Glutamatergic neuron (in vitro differentiated cells): Measurements from ENCODE around the gene KCTD16. TPM values are rescaled to one million over a fixed set of nuclear protein-coding genes. Genes with fewer than 3 reads are reported as not detected.

ENCODE experiments used
- DNase-seq: peaks from one replicate; pipeline ENCODE4 v3.0.0; 2022
- H3K27ac Mint-ChIP-seq: one replicate; pipeline ENCODE4 v1.8.0; 2020; ENCODE audit warnings: mild to moderate bottlenecking, mixed read lengths, inconsistent platforms; ENCODE audit not compliant: unreplicated experiment
- H3K27me3 Mint-ChIP-seq: one replicate; pipeline ENCODE4 v1.8.0; 2020; ENCODE audit warnings: mild to moderate bottlenecking, moderate library complexity, mixed read lengths, inconsistent platforms; ENCODE audit not compliant: unreplicated experiment
- H3K36me3 Mint-ChIP-seq: one replicate; pipeline ENCODE4 v1.8.0; 2020; ENCODE audit warnings: mild to moderate bottlenecking, mixed read lengths, inconsistent platforms; ENCODE audit not compliant: unreplicated experiment
- H3K4me1 Mint-ChIP-seq: one replicate; pipeline ENCODE4 v1.8.0; 2020; ENCODE audit warnings: mild to moderate bottlenecking, low read depth, mixed read lengths, inconsistent platforms; ENCODE audit not compliant: unreplicated experiment
- H3K4me3 Mint-ChIP-seq: one replicate; pipeline ENCODE4 v1.8.0; 2020; ENCODE audit warnings: mild to moderate bottlenecking, mixed read lengths, inconsistent platforms; ENCODE audit not compliant: unreplicated experiment
- H3K9me3 Mint-ChIP-seq: one replicate; pipeline ENCODE4 v1.8.0; 2020; ENCODE audit warnings: mild to moderate bottlenecking, moderate library complexity, mixed read lengths, inconsistent platforms; ENCODE audit not compliant: unreplicated experiment
- total RNA-seq: library from RNA; stranded (reverse); fragmentation: NEBNext Ultra II Directional; extraction: Animal tissue kit (Norgen Biotek cat#: 25700); gene quantifications from one replicate; pipeline ENCODE4 v1.2.1, GENCODE V29; 2021; ENCODE audit not compliant: unreplicated experiment
- TF ChIP-seq, protein P1 (sequence below): fragments of 200-600 bp; sonication (generic); IDR thresholded peaks from one replicate; pipeline ENCODE4 v1.5.0; 2021; ENCODE audit not compliant: partially characterized antibody, unreplicated experiment

KCTD16 gene
- total RNA-seq, 1 donor from 2014 or later = 16.9 TPM

DNA sequence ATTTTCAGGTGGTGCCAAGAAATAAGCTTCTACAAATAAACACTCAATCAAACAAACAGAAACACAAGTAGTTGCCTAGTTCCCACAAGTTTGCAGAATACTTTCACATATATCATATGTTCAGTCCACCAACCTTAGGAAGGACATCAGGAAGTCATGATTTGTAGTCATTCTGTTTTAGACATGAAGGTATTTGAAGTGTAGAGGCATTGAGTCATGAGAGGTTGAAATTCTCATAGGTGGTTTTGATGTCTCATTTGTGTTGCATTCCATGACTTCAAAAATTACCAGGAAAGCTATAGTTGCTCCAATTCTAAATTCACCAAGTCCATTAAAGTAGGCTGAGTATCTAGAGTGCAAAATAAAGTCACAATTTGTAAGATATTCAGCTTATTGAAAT is 159.0 kb downstream of the KCTD16 start:
- no peaks in the 10 kb centered on the region for H3K27me3 Mint-ChIP-seq
- TF ChIP-seq, protein P1, sequence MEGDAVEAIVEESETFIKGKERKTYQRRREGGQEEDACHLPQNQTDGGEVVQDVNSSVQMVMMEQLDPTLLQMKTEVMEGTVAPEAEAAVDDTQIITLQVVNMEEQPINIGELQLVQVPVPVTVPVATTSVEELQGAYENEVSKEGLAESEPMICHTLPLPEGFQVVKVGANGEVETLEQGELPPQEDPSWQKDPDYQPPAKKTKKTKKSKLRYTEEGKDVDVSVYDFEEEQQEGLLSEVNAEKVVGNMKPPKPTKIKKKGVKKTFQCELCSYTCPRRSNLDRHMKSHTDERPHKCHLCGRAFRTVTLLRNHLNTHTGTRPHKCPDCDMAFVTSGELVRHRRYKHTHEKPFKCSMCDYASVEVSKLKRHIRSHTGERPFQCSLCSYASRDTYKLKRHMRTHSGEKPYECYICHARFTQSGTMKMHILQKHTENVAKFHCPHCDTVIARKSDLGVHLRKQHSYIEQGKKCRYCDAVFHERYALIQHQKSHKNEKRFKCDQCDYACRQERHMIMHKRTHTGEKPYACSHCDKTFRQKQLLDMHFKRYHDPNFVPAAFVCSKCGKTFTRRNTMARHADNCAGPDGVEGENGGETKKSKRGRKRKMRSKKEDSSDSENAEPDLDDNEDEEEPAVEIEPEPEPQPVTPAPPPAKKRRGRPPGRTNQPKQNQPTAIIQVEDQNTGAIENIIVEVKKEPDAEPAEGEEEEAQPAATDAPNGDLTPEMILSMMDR = no peak
- no peaks in the 10 kb centered on the region for H3K9me3 Mint-ChIP-seq
- DNase-seq = no peak
- H3K36me3 Mint-ChIP-seq = no peaks in the 10 kb centered on the region
- H3K4me1 Mint-ChIP-seq = no peaks in the 10 kb centered on the region
- no peak overlapping the region for H3K4me3 Mint-ChIP-seq
- no peak overlapping the region for H3K27ac Mint-ChIP-seq

DNA sequence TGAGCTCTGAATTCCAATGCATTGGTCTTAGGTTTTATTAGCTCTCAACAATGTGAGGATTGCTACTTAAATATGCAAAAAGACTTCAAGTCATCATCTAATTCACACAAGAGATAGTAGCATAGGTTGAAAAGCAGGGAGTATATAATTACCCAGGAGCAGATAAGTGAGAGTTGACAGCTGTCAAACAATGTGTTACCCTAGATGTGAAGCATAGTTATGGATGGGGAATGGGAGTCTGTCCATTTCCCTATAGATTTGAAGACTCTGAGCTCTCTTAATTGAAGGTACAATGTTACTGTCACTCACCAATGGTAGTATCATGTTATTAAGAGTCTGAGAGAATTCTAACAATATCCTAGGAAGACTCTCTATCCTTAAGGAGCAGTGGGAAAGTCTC is 160.7 kb downstream of the KCTD16 start:
- H3K9me3 Mint-ChIP-seq = no peaks in the 10 kb centered on the region
- H3K27me3 Mint-ChIP-seq = no peaks in the 10 kb centered on the region
- no peak overlapping the region for H3K27ac Mint-ChIP-seq
- DNase-seq = no peak
- H3K4me3 Mint-ChIP-seq = no peak overlapping the region
- no peaks in the 10 kb centered on the region for H3K4me1 Mint-ChIP-seq
- H3K36me3 Mint-ChIP-seq = no peaks in the 10 kb centered on the region
- TF ChIP-seq, protein P1 = no peak

DNA sequence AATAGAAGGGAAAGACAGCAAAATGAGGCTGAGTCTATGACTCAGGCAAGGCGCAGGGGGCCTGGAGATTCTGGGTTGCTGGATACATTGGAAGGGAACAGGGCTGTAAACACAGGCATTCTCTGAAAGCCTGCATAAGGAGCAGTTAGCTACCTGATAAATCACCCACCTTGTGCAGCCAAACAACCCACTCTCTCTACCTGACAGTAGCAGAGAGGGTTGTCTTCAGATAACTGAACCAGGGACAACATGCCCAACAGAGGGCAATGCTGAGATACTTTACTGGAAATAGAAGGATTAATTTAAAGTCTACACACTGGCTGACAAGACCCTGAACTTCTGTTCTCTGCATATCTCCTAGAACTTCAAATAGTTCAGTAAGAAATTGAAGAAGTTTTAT is 161.6 kb downstream of the KCTD16 start:
- TF ChIP-seq, protein P1 = no peak
- H3K27ac Mint-ChIP-seq = no peak overlapping the region
- no peaks in the 10 kb centered on the region for H3K4me1 Mint-ChIP-seq
- H3K36me3 Mint-ChIP-seq = no peaks in the 10 kb centered on the region
- no peak overlapping the region for H3K4me3 Mint-ChIP-seq
- no peak for DNase-seq
- no peaks in the 10 kb centered on the region for H3K9me3 Mint-ChIP-seq
- no peaks in the 10 kb centered on the region for H3K27me3 Mint-ChIP-seq

DNA sequence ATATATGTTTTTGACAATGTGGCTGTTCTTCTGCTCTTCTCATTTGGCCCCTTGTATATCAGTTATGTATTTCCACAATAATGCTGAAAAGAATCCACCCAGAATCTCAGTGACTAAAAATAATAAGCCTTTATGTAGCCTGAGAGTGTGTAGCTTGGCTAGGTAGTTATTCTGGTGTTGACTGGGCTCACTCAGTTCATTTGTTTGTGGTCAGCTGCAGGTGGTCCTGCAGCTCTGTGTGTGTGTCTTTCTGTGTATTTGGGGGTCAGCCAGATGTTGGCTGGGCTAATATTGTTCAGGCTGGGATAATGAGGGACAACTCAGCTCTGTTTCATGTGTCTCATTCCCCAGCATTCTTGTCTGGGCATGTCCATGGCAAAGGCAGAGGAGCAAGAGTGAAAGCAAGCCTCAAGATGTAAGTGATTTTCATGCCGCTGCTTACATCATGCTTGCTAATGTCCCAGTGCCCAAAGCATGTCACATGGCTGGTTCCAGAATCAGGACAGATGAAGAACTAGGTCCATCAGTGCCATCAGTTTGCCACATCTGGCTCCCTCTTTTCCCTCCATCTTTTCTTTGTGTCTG is 162.8 kb downstream of the KCTD16 start:
- H3K9me3 Mint-ChIP-seq = no peaks in the 10 kb centered on the region
- DNase-seq = no peak
- no peaks in the 10 kb centered on the region for H3K4me1 Mint-ChIP-seq
- H3K4me3 Mint-ChIP-seq = no peak overlapping the region
- H3K36me3 Mint-ChIP-seq = no peaks in the 10 kb centered on the region
- no peak overlapping the region for H3K27ac Mint-ChIP-seq
- H3K27me3 Mint-ChIP-seq = no peaks in the 10 kb centered on the region
- TF ChIP-seq, protein P1 = no peak

DNA sequence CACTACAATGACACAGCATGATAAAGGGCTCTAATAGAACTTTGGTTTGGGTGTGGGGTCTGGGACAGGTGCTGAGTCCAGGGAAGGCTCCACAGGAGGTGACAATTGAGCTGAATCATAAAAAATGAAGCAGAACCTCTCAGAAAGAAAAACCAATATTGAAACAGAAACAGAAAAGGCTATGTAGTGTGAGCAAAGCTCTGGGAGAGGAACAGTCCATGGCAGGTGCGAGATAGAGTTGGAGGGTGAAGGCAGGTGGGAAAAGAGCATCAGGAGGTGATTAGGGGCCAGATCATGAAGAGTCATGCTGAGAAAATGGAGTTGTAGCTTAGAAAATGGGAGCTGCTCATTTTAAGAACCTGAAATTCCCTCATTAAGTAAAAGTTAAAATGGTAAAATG is 164.9 kb downstream of the KCTD16 start:
- Mint-ChIP-seq H3K9me3 (no peaks in the 10 kb centered on the region), H3K4me3 (no peak overlapping the region), H3K27me3 (no peaks in the 10 kb centered on the region), H3K36me3 (no peaks in the 10 kb centered on the region), H3K27ac (no peak overlapping the region), H3K4me1 (no peaks in the 10 kb centered on the region)
- DNase-seq = no peak
- TF ChIP-seq, protein P1 = no peak
